GM12878 (cell line): Measurements from ENCODE around the gene DLG2. TPM values are rescaled to one million over a fixed set of nuclear protein-coding genes. Genes with fewer than 3 reads are reported as not detected.

Source experiments
- ATAC-seq: fragments of 200-7000 bp; cut with Tn5 transposase; 3 replicates; pipeline ENCODE4 v1.9.1; 2020; ENCODE audit warnings: mild to moderate bottlenecking, moderate library complexity
- BruUV-seq: library from RNA; stranded (reverse); fragments of 400-500 nt; replicated peaks from 2 replicates; lab custom pipeline; 2021; lab: Mats Ljungman, UMichigan
- CTCF ChIA-PET: fragments of 300-600 bp; sonication (Branson Sonifier 250); formaldehyde crosslinking; extraction: SDS; loops from one replicate; lab custom pipeline; 2021; ENCODE audit warnings: inconsistent platforms; lab: Yijun Ruan, JAX
- POLR2A ChIA-PET: fragments of 350-600 bp; formaldehyde crosslinking; extraction: SDS; loops from one replicate; lab custom pipeline; 2021; ENCODE audit warnings: inconsistent platforms; lab: Charles Lee
- RAD21 ChIA-PET: fragments of 300-600 bp; sonication (Branson Sonifier 250); formaldehyde crosslinking; loops from one replicate; lab custom pipeline; 2023; ENCODE audit warnings: antibody characterized with exemption; ENCODE audit not compliant: unreplicated experiment; lab: Charles Lee
- SMC1A ChIA-PET: fragments of 300-600 bp; sonication (Branson Sonifier 250); formaldehyde crosslinking; loops from one replicate; lab custom pipeline; 2023; ENCODE audit not compliant: unreplicated experiment, uncharacterized antibody; lab: Charles Lee
- DNase-seq: peaks from one replicate; pipeline ENCODE4 v3.0.0-alpha.2; 2011; ENCODE audit warnings: low read depth, low spot score
- FAIRE-seq: peaks from 3 replicates; lab custom pipeline; 2011; peaks lifted over from hg19 to GRCh38; lab: Jason Lieb, UNC
- H2AFZ ChIP-seq: 2 replicates; pipeline ENCODE4 v1.6.0; 2011; ENCODE audit warnings: low read depth, low read length, control low read depth; ENCODE audit not compliant: control insufficient read depth
- H3K27ac ChIP-seq: 2 replicates; pipeline ENCODE4 v1.5.1; 2011; ENCODE audit warnings: control low read depth; ENCODE audit not compliant: control insufficient read depth, insufficient read depth
- H3K27me3 ChIP-seq, 2 experiments: replicated peaks in 1 of 2; 2 replicates each; pipeline versions ENCODE4 v1.6.0 to v1.6.1; 2011; ENCODE audit warnings: low read length in 1 of 2; ENCODE audit not compliant: control insufficient read depth in 2 of 2, insufficient read depth in 2 of 2
- H3K36me3 ChIP-seq, 2 experiments: 2 replicates each; pipeline ENCODE4 v1.5.1; 2011; ENCODE audit warnings: low read length in 1 of 2; ENCODE audit not compliant: control insufficient read depth in 2 of 2, insufficient read depth in 2 of 2
- H3K4me1 ChIP-seq: 2 replicates; pipeline ENCODE4 v1.6.1; 2011; ENCODE audit warnings: mild to moderate bottlenecking, low read length, moderate library complexity, mixed read lengths; ENCODE audit not compliant: control insufficient read depth, insufficient read depth
- H3K4me2 ChIP-seq: 2 replicates; pipeline ENCODE4 v1.6.0; 2011; ENCODE audit warnings: control low read depth; ENCODE audit not compliant: control insufficient read depth, insufficient read depth
- H3K4me3 ChIP-seq: fragments of 200-600 bp; sonication (generic); 2 replicates; pipeline ENCODE4 v1.5.1; 2016
- H3K79me2 ChIP-seq: 2 replicates; pipeline ENCODE4 v1.6.0; 2011; ENCODE audit warnings: low read length; ENCODE audit not compliant: control insufficient read depth, insufficient read depth
- H3K9ac ChIP-seq: 2 replicates; pipeline ENCODE4 v1.8.0; 2011; ENCODE audit warnings: low read length, control low read depth, mixed read lengths; ENCODE audit not compliant: control insufficient read depth, insufficient read depth
- H3K9me3 ChIP-seq: replicated peaks from 3 replicates; pipeline ENCODE4 v1.5.1; 2011; ENCODE audit warnings: mild to moderate bottlenecking, low read length; ENCODE audit not compliant: control insufficient read depth, insufficient read depth
- H4K20me1 ChIP-seq: 2 replicates; pipeline ENCODE4 v1.6.0; 2011; ENCODE audit not compliant: control insufficient read depth, insufficient read depth
- BRCA1 ChIP-seq: IDR thresholded peaks from 2 replicates; pipeline ENCODE4 v1.6.1; 2011; ENCODE audit warnings: low read depth, low read length, improper control_type of control experiment
- NFYA ChIP-seq: IDR thresholded peaks from 2 replicates; pipeline ENCODE4 v1.6.1; 2011; ENCODE audit warnings: low read depth, mild to moderate bottlenecking, low read length, improper control_type of control experiment, borderline replicate concordance
- SP1 ChIP-seq: IDR thresholded peaks from one replicate; pipeline ENCODE4 v1.6.1; 2011; ENCODE audit warnings: low read depth, low read length
- SPI1 ChIP-seq: IDR thresholded peaks from 2 replicates; pipeline ENCODE4 v1.6.1; 2011; ENCODE audit warnings: low read depth, mild to moderate bottlenecking, low read length, moderate library complexity, borderline replicate concordance; ENCODE audit not compliant: insufficient read depth
- SUPT20H ChIP-seq: IDR thresholded peaks from 2 replicates; pipeline ENCODE4 v1.6.1; 2011; ENCODE audit warnings: low read depth, mild to moderate bottlenecking, low read length, moderate library complexity, borderline replicate concordance; ENCODE audit not compliant: control insufficient read depth
- TARDBP ChIP-seq: IDR thresholded peaks from 2 replicates; pipeline ENCODE4 v1.6.1; 2016; ENCODE audit warnings: borderline replicate concordance
- TCF3 ChIP-seq: IDR thresholded peaks from 2 replicates; pipeline ENCODE4 v1.6.1; 2012; ENCODE audit warnings: low read depth, mild to moderate bottlenecking, low read length, borderline replicate concordance; ENCODE audit not compliant: insufficient read depth
- ZBED1 ChIP-seq: IDR thresholded peaks from 2 replicates; pipeline ENCODE4 v1.6.1; 2016; ENCODE audit warnings: borderline replicate concordance
- ZNF622 ChIP-seq: fragments of 450-650 bp; IDR thresholded peaks from 2 replicates; pipeline ENCODE4 v1.6.1; 2017; ENCODE audit warnings: mild to moderate bottlenecking, inconsistent platforms
- WGBS: methylation state at CpG from one replicate; pipeline ENCODE4 v1.1.6; 2016; ENCODE audit warnings: low lambda C conversion rate; ENCODE audit not compliant: insufficient replicate concordance, insufficient coverage; ENCODE audit errors: missing lambda C conversion rate; 5-methylcytosine and 5-hydroxymethylcytosine counted together
- in situ Hi-C: fragments of 300-500 bp; cut with MboI; formaldehyde crosslinking; loops from 9 replicates; pipeline ENCODE4 v1.14.3; 2018; ENCODE audit warnings: mixed read lengths
- intact Hi-C: fragments of 100-400 bp; cut with micrococcal nuclease; formaldehyde crosslinking; loops from one replicate; pipeline ENCODE4 v1.14.2; 2022; ENCODE audit not compliant: unreplicated experiment
- polyA plus RNA-seq, 11 experiments: library from polyadenylated mRNA; depleted of rRNA in 4 of 11; unstranded in 6 of 11; stranded (reverse) in 5 of 11; fragments of >200 nt; fragmentation: Nextera tagmentation in 4 of 11; fragmentation: Illumina TruSeq in 1 of 11; extraction: Ambion mirVana in 4 of 11; extraction: Trizol in 1 of 11; gene quantifications; 1 replicate in 1 of 11; 2 replicates in 10 of 11; pipeline versions ENCODE4 v1.2.1 to v1.2.3, GENCODE V29; 2011 to 2016; ENCODE audit warnings: inconsistent platforms in 2 of 11, missing spikeins in 2 of 11, low read depth in 1 of 11
- total RNA-seq, 4 experiments: library from RNA; depleted of rRNA in 3 of 4; stranded (reverse); fragments of >200 nt in 3 of 4; fragmentation: Illumina TruSeq in 1 of 4; extraction: Trizol in 1 of 4; gene quantifications; 2 replicates each; pipeline versions ENCODE4 v1.2.1 to v1.2.3, GENCODE V29; 2013 to 2021

DLG2 gene
- total and polyA plus RNA-seq, 10 of the 15 experiments (the other 5 are each of a cell fraction or from before 2014, with no cell fraction given) = 0.09 to 0.98 (median 0.35) TPM

- ChIA-PET RAD21 (no interaction called here), SMC1A (no interaction called here), CTCF (no interaction called here), POLR2A (no interaction called here)
- Histone ChIP-seq H3K27ac (no peak overlapping the region), H3K9ac (no peak overlapping the region), H3K27me3 (no peaks in the 10 kb centered on the region), H4K20me1 (no peaks in the 10 kb centered on the region), H3K36me3 (no peaks in the 10 kb centered on the region), H2AFZ (no peak overlapping the region), H3K4me3 (no peak overlapping the region), H3K4me2 (no peak overlapping the region), H3K4me1 (no peaks in the 10 kb centered on the region), H3K79me2 (no peaks in the 10 kb centered on the region), H3K9me3 (no peaks in the 10 kb centered on the region)
- DNase-seq = no peak
- no peak for FAIRE-seq
- no peak for TF ChIP-seq BRCA1
- no peak for TF ChIP-seq SUPT20H
- no peak for TF ChIP-seq NFYA
- no peak for TF ChIP-seq TARDBP
- intact Hi-C loops (no loop called here), in situ Hi-C loops (no loop called here)
- ATAC-seq = no peak
- no TSS peak for BruUV-seq
- 62% methylated on average over 18 of the region's 18 CpGs for WGBS
Measured at GRCh38 chr11:84194696-84195095, 1432.4 kb downstream of the DLG2 start.

- no TSS peak for BruUV-seq
- TF ChIP-seq SPI1 = peak; percentile 83
- TF ChIP-seq TCF3 = no peak
- TF ChIP-seq ZNF622 = no peak
- TF ChIP-seq SP1 = no peak
- no peak for TF ChIP-seq ZBED1
- CTCF ChIA-PET = no interaction called here
- H3K36me3 ChIP-seq = no peaks in the 10 kb centered on the region
- no peaks in the 10 kb centered on the region for H3K4me1 ChIP-seq
- no peak overlapping the region for H3K27ac ChIP-seq
- in situ Hi-C loops (no loop called here), intact Hi-C loops (no loop called here)
- H3K27me3 ChIP-seq = no peaks in the 10 kb centered on the region
- no peak overlapping the region for H3K9ac ChIP-seq
- RAD21 ChIA-PET = no interaction called here
- SMC1A ChIA-PET = no interaction called here
- no peaks in the 10 kb centered on the region for H3K9me3 ChIP-seq
- WGBS = 18% methylated on average over 2 of the region's 2 CpGs
- ATAC-seq (peak; percentile 36; the same call in 2 of the 3 replicates), DNase-seq (no peak), FAIRE-seq (no peak)
- no peaks in the 10 kb centered on the region for H4K20me1 ChIP-seq
- H3K4me3 ChIP-seq = no peak overlapping the region
- no peak overlapping the region for H2AFZ ChIP-seq
- no peaks in the 10 kb centered on the region for H3K79me2 ChIP-seq
- no peak overlapping the region for H3K4me2 ChIP-seq
- POLR2A ChIA-PET = no interaction called here
Measured at GRCh38 chr11:84193706-84194105, 1433.4 kb downstream of the DLG2 start.
